Measurements from ENCODE around the gene PID1. TPM values are rescaled to one million over a fixed set of nuclear protein-coding genes. Genes with fewer than 3 reads are reported as not detected.
A peak's percentile ranks its signal among the peaks of the same experiment; 100 is the strongest.

PID1 gene
- total RNA-seq, 1 donor from 2014 or later, result 0.20 TPM

DNA sequence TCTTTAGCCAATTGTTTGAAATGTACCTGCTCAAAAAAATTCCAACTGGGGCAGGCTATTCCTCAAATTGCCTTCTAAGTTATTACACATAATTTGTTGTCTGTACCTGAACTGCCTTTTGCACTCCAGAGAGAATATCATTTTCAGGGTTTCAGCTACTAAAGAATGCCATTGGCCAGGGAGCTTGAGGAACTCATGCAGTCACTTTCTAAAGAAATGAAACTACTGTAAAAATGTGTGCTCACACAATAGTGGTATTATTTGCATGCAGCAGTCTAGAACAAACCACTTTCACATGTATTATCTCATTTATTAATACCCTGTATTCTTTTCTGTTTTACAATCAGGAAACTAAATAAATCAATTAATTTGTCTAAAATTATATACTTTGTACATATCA lies 152.2 kb downstream of the PID1 start:
- DNase-seq (ENCODE audit: low read depth in 2 of 2), result no peak

- DNase-seq (ENCODE audit: low read depth in 2 of 2), result no peak
Observed at GRCh38 chr2:229118336-229118735, 152.8 kb downstream of the PID1 start.

DNA sequence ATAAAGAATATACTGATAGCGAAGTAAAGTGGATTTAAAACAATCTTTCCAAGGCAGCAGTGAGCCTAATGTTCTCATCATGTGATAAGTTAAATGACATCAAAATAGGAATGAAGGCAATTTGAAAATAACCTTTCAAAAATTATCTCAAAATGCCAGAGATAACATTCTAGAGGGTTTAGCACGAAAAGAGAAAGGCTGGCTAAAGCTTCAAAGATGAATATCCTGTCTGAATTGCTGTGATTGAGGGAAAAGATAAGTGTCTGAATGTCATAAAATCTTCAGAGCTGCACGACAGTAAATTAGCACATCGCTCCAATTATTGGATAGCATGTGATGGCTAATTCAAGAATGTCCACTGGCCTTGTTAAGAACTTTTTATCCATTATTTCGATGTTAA lies 159.3 kb downstream of the PID1 start:
- DNase-seq (ENCODE audit: low read depth in 2 of 2), result no peak

DNA sequence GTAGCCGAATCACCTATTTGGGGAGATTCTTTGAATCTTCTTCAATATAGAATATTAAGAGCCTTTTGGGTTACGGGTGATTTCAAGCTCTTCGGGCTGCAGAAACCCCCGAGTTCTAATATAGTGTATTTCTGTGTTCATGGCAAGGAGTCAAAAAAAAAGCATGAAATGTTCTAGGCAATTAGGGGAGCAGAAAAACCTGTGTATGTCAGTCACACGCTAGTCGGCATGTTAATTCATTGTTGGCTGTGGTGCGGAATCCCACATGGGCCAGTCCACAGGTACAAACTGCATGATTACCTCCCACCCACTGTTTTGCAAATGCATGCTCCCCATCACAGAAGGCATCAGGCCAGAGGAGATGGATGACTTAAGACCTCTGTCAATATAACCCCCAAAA lies 161.9 kb downstream of the PID1 start:
- no peak for DNase-seq (ENCODE audit: low read depth in 2 of 2)

DNA sequence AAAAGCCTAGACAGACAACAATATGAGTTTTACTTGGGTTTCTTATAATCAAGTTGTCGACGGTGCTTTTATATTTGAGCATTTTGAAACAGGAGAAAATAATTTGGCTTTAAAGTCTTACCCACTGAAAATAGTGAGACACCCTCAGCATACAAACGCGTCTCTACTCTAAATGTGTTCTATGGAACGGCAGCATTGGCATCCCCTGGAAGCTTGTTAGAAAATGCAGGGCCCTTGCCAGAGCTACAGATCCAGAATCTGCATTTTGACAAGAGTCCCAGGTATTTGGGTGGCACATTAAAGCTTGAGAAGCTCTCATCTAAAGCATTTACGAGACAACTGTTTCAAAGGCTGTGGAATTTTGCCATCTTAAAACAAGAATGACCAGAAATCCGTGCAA lies 163.5 kb downstream of the PID1 start:
- DNase-seq (ENCODE audit: low read depth in 2 of 2), result no peak

DNA sequence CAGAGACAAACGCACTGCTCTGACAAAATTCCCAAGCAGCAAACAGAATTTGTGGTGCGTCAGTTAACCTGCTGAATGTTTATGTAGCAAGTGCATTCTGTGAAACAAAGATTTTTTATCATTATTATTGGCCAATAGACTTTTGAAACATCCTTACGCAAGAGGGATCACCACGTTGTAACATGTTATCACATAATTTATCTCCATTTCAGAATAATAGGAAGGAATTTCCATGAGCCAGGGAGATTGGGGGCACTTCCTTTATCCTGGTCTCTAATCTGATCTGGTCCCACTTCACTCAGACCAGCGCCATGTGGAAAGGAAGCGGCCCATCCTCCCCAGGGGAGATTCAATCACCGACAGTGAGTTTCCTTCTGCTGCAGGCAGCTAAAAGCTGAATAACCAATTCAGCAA lies 166.1 kb downstream of the PID1 start:
- DNase-seq (ENCODE audit: low read depth in 2 of 2), result no peak

- no peak for DNase-seq (ENCODE audit: low read depth in 2 of 2)
Observed at GRCh38 chr2:229104025-229104424, 167.1 kb downstream of the PID1 start.

- no peak for DNase-seq (ENCODE audit: low read depth in 2 of 2)
Observed at GRCh38 chr2:229101314-229101713, 169.8 kb downstream of the PID1 start.

DNA sequence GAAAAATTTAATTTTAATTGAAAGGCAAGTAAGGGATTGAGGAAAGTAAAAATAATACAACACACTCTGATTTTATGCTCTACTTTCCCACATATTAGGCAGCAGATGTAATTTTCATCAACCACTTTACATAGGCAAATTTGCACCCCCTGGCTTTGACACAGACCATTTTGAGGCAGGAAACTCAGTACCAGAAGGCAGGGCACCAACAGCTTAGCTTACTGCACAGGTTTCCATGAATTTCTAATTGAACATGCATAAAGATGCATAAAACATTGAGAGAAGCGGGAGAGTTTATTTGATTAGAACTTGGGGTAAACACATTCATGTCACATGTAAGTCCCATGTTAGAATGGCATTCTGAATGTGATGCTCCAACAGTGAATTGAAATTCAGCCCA lies 171.9 kb downstream of the PID1 start:
- no peak for DNase-seq (ENCODE audit: low read depth in 2 of 2)

- no peak for DNase-seq (ENCODE audit: low read depth in 2 of 2)
Observed at GRCh38 chr2:229098801-229099200, 172.3 kb downstream of the PID1 start.

- no peak for DNase-seq (ENCODE audit: low read depth in 2 of 2)
Observed at GRCh38 chr2:229096409-229097066, 174.5 kb downstream of the PID1 start.

- DNase-seq (ENCODE audit: low read depth in 2 of 2), result no peak
Observed at GRCh38 chr2:229095472-229095871, 175.6 kb downstream of the PID1 start.

DNA sequence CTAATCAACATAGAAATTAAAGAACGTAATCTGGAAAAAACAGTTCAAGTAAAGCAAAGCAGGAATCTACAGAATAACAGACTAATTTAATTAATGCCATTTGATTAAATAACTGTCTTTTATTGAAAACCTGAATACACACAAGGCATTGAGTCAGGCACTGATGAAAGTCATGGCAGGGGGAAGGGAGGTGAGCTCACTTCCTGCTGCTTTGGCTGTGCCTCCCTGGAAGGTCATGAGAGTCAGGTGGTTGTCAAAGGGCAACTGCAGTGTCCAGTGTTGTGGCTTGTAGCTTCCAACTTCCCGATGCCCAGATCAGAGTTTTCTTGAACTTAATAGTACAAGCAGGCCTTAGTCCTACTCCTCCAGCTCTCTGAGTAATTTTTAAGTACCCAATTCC lies 180.9 kb downstream of the PID1 start:
- peak in 1 of 2 donors; percentile 1 for DNase-seq (ENCODE audit: low read depth in 2 of 2)

GRCh38 chr2:229089776-229090175 lies 181.3 kb downstream of the PID1 start:
- DNase-seq (ENCODE audit: low read depth in 2 of 2), result no peak

DNA sequence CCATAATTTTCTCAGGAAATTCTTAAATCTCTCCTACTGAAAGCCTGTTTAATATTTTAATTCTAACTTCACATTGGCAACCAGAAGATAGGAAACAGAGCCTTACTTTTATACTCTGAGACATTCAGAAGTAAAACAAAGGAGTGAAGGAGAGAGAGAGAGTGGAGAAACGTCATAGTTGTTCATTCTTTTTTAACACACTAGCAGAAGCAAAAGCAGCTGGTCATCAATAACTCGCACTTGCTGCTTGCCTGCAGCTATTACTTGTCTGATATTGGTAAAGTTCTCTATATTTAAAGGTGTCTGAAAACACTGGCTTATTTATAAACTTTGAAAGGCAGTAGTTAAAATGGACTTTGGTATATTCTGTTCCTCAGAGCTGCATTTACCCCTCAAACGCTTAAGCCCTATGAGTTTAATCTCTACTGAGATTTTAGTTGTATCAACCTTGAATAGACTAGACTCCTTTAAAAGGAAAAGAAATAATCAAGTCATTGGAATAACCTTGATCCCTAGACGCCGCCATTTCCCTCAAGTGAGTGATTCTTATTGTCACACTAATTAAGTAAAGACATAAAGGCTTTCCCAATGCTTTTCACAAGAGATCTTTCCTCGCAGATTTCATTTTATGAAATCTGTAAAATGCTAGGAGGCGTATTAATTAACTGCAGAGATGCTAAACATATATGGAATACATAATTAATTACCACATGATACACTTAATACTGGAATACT lies 182.0 kb downstream of the PID1 start:
- DNase-seq (ENCODE audit: low read depth in 2 of 2), result no peak

DNA sequence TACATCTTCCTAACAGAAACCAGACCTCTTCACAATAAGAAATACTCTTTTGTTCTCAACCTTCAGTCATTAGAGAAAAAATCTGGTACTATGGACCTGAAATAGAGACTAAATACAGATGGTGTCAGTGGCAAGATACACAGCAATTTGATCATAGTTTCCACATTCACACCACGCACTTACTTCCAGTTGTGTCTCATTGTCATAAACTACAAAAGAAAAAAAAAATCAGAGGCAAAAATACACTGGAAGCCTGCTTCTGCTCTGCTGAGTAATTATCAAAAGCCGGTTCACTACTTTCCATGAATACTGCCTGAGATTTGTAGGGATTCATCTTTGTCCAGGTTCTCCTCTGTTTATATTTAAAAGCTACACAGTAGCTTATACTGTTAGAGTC lies 182.6 kb downstream of the PID1 start:
- no peak for DNase-seq (ENCODE audit: low read depth in 2 of 2)

- DNase-seq (ENCODE audit: low read depth in 2 of 2), result no peak
Observed at GRCh38 chr2:229087843-229088516, 183.1 kb downstream of the PID1 start.

DNA sequence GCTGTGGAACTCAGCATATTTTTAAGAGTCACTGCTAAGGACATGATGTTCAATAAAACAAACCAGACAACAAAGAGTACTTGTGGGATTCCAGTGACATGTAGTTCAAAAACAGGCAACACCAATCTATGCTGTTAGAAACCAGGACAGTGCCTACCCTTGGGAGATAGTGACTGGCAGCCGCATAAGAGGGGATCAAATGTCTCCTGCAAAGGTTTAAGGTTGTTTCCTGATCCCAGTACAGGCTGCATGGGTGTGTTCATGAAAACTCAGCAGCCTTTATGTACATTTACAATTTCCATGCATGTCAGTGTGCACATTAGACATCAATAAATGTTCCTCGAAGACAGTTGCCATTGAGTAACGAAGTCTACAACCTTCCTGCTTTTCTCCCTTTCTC lies 183.8 kb downstream of the PID1 start:
- DNase-seq (ENCODE audit: low read depth in 2 of 2), result no peak

DNA sequence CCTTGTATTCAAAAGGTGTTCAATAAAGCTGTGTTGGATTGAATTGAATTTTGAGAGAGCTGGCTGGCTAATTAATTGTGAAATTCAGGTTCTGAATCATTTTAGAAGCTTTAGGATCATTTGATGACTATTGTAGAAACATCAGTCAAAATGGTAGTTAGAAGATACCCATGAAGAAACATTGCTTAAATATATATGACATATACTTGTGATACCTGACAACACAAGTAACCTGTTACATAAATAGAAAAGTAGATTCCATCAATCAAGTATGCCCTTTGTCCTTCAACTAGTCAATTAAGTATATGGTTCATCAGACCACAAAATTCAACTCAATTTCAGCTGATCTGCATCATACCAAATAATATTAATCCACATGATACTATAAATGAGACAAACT lies 185.6 kb downstream of the PID1 start:
- DNase-seq (ENCODE audit: low read depth in 2 of 2), result no peak

DNA sequence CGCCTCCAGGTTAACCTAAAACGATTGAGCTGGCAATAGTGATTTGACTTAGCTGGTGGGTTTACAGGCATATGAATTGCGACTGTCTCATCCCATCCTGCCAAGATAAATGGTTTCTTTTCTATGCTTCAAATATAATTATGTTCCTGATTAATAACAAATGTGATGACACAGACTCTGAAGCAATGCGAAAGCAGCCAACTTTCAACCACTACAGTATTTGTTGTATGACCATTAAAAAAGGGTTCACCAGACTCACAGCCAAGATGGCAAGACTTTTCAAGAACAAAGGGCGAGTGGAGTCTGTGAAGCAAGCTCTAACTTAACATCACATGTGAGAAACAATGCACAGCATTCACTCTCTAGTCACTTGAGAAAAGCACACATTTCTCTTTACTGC lies 186.6 kb downstream of the PID1 start:
- DNase-seq (ENCODE audit: low read depth in 2 of 2), result no peak

DNA sequence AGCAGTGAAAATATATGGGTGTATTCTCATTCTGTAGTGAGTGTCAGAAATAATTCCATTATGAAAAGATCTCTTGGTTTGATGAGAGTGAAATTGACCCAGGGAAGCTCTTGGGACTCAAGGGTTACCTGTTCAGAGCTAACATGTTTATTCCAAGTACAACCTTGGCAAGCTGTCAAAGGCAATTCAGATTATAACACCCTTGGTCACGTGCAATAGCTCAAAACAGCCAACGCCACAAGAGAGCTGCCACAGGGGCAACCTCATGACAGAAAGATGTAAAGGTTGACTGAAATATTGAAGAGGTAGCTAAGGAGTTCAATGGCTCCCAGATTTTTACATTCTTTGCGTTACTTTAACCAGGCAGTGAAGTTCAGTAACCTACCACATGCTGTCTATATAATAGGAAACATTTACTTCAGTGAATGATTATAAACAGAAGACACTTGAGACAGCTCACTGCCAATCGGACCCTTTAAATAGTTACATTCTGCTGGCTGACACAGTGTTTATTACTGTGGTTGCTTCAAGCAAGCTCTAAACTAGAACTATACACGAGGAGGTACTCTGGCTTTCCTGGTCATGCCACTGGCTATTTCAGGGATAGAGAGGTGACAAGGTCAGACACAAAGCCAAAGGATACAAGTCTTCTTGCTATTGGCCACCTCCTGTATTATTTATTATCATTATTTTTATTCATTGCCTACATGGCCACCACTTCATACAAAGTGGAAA lies 187.3 kb downstream of the PID1 start:
- DNase-seq (ENCODE audit: low read depth in 2 of 2), result no peak

- no peak for DNase-seq (ENCODE audit: low read depth in 2 of 2)
Observed at GRCh38 chr2:229081411-229081810, 189.7 kb downstream of the PID1 start.

Measured in lung microvascular endothelial cell (primary cell).